Measurements from ENCODE around the gene GPR4.

DNA sequence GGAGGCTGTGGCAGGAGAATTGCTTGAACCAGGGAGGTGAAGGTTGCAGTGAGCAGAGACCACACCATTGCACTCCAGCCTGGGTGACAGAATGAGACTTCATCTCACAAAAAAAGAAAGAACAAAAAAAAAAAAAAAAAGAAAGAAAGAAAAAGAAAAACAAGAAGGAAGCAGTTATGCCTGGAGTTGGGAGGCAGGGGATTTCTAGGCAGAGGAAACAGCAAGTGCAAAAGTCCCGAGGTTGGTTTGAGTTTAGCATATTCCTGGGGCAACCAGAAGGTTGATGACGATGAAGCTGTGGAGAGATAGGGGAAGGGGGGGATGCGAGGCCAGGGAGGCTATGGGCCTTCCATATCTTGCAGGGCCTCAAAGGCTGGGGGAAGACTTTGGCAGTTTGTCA is 48.7 kb upstream of the GPR4 start:
- TF ChIP-seq POLR2A (IDR thresholded peaks at IDR 0.05) (no peak), POLR2AphosphoS5 (IDR thresholded peaks at IDR 0.05) (no peak)
- TF ChIP-seq, protein P1, sequence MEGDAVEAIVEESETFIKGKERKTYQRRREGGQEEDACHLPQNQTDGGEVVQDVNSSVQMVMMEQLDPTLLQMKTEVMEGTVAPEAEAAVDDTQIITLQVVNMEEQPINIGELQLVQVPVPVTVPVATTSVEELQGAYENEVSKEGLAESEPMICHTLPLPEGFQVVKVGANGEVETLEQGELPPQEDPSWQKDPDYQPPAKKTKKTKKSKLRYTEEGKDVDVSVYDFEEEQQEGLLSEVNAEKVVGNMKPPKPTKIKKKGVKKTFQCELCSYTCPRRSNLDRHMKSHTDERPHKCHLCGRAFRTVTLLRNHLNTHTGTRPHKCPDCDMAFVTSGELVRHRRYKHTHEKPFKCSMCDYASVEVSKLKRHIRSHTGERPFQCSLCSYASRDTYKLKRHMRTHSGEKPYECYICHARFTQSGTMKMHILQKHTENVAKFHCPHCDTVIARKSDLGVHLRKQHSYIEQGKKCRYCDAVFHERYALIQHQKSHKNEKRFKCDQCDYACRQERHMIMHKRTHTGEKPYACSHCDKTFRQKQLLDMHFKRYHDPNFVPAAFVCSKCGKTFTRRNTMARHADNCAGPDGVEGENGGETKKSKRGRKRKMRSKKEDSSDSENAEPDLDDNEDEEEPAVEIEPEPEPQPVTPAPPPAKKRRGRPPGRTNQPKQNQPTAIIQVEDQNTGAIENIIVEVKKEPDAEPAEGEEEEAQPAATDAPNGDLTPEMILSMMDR (IDR thresholded peaks at IDR 0.05): no peak
